ENCODE data around the gene KRT78. TPM values are rescaled to one million over a fixed set of nuclear protein-coding genes. Genes with fewer than 3 reads are reported as not detected.

KRT78 gene
- total RNA-seq, 2 experiments from 2014 or later: not detected

DNA sequence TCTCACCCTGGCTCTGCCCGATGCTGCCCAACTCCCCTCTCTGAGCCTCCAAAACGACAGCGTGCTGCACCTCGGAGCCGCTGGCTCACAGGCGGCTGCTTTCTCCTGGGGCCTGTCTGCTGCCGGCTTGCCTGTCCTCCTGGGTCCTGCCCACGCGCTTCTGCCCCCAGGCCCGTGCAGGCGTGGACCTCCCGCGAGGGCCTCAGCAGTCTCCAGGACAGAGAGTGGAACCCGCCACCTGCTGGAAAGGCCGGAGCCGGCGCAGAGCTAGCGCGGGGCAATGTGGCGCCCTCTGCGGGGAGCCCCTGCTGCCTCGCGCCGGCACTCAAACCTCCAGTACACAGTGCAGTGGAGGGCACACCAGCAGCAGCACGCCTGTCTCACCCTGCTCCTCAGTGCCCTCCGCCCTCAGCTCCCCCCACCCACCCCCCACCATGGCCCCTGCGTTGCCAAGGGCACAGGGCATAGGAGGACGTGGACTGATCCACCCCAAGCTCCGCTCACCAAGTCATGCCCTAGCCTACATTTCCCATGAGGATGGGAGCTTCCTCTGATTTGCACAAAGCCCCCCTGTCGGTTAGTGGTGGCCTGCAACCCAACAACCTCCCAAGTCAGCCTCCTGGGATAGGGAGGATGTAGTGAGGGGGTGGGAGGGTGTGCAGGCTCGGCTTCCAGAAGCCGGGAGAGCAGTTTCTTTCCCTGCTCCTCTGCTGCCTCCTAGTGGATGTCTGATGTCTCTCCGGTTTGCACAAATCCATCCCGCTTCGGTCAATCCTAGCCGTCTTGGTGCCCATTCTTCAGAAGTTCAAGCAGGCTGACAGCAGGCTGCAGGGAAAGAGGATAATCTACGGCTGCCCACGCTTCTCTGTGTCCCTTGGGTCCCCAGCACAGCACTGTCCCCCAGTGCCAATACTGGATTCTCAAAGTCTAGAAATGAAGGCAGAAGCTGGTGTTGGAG lies 30.9 kb upstream of the KRT78 start:
- POLR2A ChIA-PET: interaction anchor here (0.6 to 2.1 kb wide), 10 partner anchors 9 to 724 kb away, joined by 3 to 10 read pairs (median 4); no protein-coding TSS in a partner anchor
- Histone ChIP-seq H3K36me3 (ENCODE audit: insufficient read depth, low read length) (no peaks in the 10 kb centered on the region), H3K4me3 (ENCODE audit: low read length) (peak overlapping the region; percentile 33), H3K4me1 (ENCODE audit: insufficient read depth, low read length) (peaks cover 16% of the 10 kb centered on the region), H3K27ac (ENCODE audit: low read depth in 1 of 2, low read length in 2 of 2) (no peak overlapping the region), H3K27me3 (ENCODE audit: control insufficient read depth in 1 of 2, insufficient read depth in 2 of 2, low read length in 2 of 2) (peaks cover 0 to 6% of the 10 kb centered on the region in 2 experiments), H3K9me3 (ENCODE audit: control insufficient read depth in 1 of 2, insufficient read depth in 1 of 2, low read length in 2 of 2) (no peaks in the 10 kb centered on the region)
- peaks cover 5% of the 10 kb centered on the region for H3K27me3 Mint-ChIP-seq
- peak overlapping the region; percentile 63 for H3K4me3 Mint-ChIP-seq
- H3K36me3 Mint-ChIP-seq (ENCODE audit: low read depth): no peaks in the 10 kb centered on the region
- ATAC-seq (ENCODE audit: poor library complexity): peak; percentile 96
- peak; percentile 59 to 86 (median 70) for DNase-seq
- TF ChIP-seq, protein P1, sequence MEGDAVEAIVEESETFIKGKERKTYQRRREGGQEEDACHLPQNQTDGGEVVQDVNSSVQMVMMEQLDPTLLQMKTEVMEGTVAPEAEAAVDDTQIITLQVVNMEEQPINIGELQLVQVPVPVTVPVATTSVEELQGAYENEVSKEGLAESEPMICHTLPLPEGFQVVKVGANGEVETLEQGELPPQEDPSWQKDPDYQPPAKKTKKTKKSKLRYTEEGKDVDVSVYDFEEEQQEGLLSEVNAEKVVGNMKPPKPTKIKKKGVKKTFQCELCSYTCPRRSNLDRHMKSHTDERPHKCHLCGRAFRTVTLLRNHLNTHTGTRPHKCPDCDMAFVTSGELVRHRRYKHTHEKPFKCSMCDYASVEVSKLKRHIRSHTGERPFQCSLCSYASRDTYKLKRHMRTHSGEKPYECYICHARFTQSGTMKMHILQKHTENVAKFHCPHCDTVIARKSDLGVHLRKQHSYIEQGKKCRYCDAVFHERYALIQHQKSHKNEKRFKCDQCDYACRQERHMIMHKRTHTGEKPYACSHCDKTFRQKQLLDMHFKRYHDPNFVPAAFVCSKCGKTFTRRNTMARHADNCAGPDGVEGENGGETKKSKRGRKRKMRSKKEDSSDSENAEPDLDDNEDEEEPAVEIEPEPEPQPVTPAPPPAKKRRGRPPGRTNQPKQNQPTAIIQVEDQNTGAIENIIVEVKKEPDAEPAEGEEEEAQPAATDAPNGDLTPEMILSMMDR (IDR thresholded peaks at IDR 0.05): peak; percentile 92
- intact Hi-C loops (cut with DNase I, micrococcal nuclease): loop anchor here (1.0 to 10.0 kb wide), 7 partner anchors 195 to 727 kb away; partner anchors contain the start of gene KRT1 (in 1 of the 2)
- CTCF ChIA-PET: interaction anchor here (0.5 to 3.0 kb wide), 27 partner anchors 9 to 720 kb away, joined by 3 to 41 read pairs (median 3); partner anchors contain the start of gene EIF4B
- H3K27ac Mint-ChIP-seq: no peak overlapping the region
- peaks cover 12% of the 10 kb centered on the region for H3K4me1 Mint-ChIP-seq (ENCODE audit: low read depth)
- H3K9me3 Mint-ChIP-seq: no peaks in the 10 kb centered on the region

DNA sequence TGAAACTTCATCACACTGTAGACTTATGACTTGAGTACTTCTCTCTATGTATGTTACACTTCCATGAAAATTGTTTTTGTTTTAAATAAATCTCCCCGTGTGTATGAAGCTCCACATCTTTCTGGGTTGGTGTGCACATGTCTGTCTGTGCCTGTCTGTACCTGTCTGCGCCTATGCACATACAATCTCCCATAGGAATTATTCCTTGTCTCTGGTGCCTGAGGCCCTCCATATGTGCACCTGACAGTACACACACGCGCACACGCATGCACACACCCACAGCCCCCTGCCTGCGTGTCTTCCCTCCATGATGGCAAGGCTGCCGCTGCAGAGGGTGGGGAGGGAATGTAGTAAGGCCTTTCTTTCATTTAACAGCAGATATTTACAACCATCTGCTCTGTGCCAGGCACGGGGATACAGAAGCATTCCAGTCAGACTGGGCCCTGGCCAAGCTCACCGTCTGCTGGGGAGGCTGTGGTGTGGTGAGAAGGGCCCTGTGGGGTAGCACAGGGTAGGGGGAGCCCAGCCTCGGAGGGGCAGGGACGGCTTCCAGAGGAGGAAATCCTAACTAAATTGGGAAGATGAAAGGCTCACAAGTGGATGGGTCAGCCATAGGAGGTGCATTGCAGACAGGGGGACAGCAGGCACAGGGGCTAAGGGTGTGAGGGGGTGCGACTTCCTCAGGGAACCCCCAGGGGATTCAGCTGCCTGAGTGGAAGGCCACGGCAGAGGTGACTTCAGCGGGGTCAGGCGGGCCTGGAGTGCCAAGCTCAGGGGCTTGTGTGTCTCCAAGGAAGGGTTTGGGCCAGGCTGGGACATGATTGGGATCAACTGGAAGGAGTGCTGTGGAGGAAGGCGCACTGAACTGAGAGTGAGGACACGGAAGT lies 30.0 kb upstream of the KRT78 start:
- Mint-ChIP-seq H3K4me1 (ENCODE audit: low read depth) (peaks cover 18% of the 10 kb centered on the region), H3K9me3 (no peaks in the 10 kb centered on the region), H3K27ac (no peak overlapping the region), H3K4me3 (no peak overlapping the region), H3K36me3 (ENCODE audit: low read depth) (no peaks in the 10 kb centered on the region), H3K27me3 (peaks cover 9% of the 10 kb centered on the region)
- POLR2A ChIA-PET: interaction anchor here (0.6 to 2.1 kb wide), 8 partner anchors 8 to 725 kb away, joined by 3 to 10 read pairs (median 4); no protein-coding TSS in a partner anchor
- Histone ChIP-seq H3K27me3 (ENCODE audit: control insufficient read depth in 1 of 2, insufficient read depth in 2 of 2, low read length in 2 of 2) (peaks cover 0 to 11% of the 10 kb centered on the region in 2 experiments), H3K27ac (ENCODE audit: low read depth in 1 of 2, low read length in 2 of 2) (no peak overlapping the region), H3K4me3 (ENCODE audit: low read length) (no peak overlapping the region), H3K36me3 (ENCODE audit: insufficient read depth, low read length) (no peaks in the 10 kb centered on the region), H3K9me3 (ENCODE audit: control insufficient read depth in 1 of 2, insufficient read depth in 1 of 2, low read length in 2 of 2) (no peaks in the 10 kb centered on the region), H3K4me1 (ENCODE audit: insufficient read depth, low read length) (peaks cover 25% of the 10 kb centered on the region)
- intact Hi-C loops (cut with DNase I, micrococcal nuclease): loop anchor here (1.0 to 10.0 kb wide), 8 partner anchors 194 to 726 kb away; partner anchors contain the start of gene KRT1 (in 1 of the 2)
- DNase-seq: no peak
- no peak for ATAC-seq (ENCODE audit: poor library complexity)
- TF ChIP-seq, protein P1 (IDR thresholded peaks at IDR 0.05): no peak
- CTCF ChIA-PET: interaction anchor here (0.8 to 3.0 kb wide), 18 partner anchors 8 to 719 kb away, joined by 3 to 41 read pairs (median 4); partner anchors contain the start of gene EIF4B

DNA sequence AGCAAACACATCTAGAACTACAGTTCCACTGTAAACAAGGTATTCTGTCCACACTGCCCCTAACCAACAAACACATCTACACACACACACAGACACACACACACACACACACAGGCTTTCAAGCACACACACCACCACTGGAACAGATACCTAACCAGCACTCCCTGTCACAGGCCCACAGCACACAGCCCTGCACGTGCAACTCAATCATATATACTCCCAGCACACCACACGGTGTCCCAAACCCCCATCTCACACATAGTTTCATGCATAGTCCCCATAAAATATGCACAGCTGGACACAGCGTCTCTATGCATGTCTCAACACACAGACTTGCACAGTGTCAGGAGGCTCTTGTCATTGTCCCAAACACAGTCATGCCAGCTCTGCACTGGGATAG lies 28.4 kb upstream of the KRT78 start:
- H3K9me3 Mint-ChIP-seq: no peaks in the 10 kb centered on the region
- peaks cover 0 to 13% of the 10 kb centered on the region in 2 experiments for H3K27me3 ChIP-seq (ENCODE audit: control insufficient read depth in 1 of 2, insufficient read depth in 2 of 2, low read length in 2 of 2)
- H3K27me3 Mint-ChIP-seq: peaks cover 14% of the 10 kb centered on the region
- ATAC-seq (ENCODE audit: poor library complexity): no peak
- H3K4me1 Mint-ChIP-seq (ENCODE audit: low read depth): peaks cover 26% of the 10 kb centered on the region
- POLR2A ChIA-PET: no interaction called here
- no peak overlapping the region for H3K27ac Mint-ChIP-seq
- H3K36me3 ChIP-seq (ENCODE audit: insufficient read depth, low read length): no peaks in the 10 kb centered on the region
- peaks cover 28% of the 10 kb centered on the region for H3K4me1 ChIP-seq (ENCODE audit: insufficient read depth, low read length)
- TF ChIP-seq, protein P1 (IDR thresholded peaks at IDR 0.05): no peak
- no peak overlapping the region for H3K4me3 ChIP-seq (ENCODE audit: low read length)
- CTCF ChIA-PET: interaction anchor here (0.9 kb wide), 1 partner anchor 294 kb away, joined by 3 read pairs; no protein-coding TSS in a partner anchor
- no peaks in the 10 kb centered on the region for H3K36me3 Mint-ChIP-seq (ENCODE audit: low read depth)
- no peaks in the 10 kb centered on the region for H3K9me3 ChIP-seq (ENCODE audit: control insufficient read depth in 1 of 2, insufficient read depth in 1 of 2, low read length in 2 of 2)
- DNase-seq: no peak
- peak overlapping the region; percentile 1 for H3K4me3 Mint-ChIP-seq
- intact Hi-C loops (cut with DNase I, micrococcal nuclease): loop anchor here (5.0 to 10.0 kb wide), 2 partner anchors 192 to 550 kb away; partner anchors contain the start of gene KRT1 (in 1 of the 2)
- no peak overlapping the region for H3K27ac ChIP-seq (ENCODE audit: low read depth in 1 of 2, low read length in 2 of 2)

Data from CD4-positive, alpha-beta T cell (primary cell).